H1 (cell line): Measurements from ENCODE around the gene USB1.

ENCODE experiments used
- BRCA1 ChIP-seq: IDR thresholded peaks from 2 replicates; pipeline ENCODE4 v1.6.1; 2012; ENCODE audit warnings: low read depth, low read length, improper control_type of control experiment
- POLR2A ChIP-seq, 2 experiments: IDR thresholded peaks; 1 replicate in 1 of 2; 2 replicates in 1 of 2; pipeline ENCODE4 v1.6.1; 2011; ENCODE audit warnings: low read depth in 2 of 2, low read length in 2 of 2, mild to moderate bottlenecking in 2 of 2; ENCODE audit errors: control extremely low read depth in 1 of 2
- SP1 ChIP-seq: IDR thresholded peaks from 2 replicates; pipeline ENCODE4 v1.6.1; 2011; ENCODE audit warnings: low read depth, low read length
- TF ChIP-seq, protein P1 (sequence below): IDR thresholded peaks from 2 replicates; pipeline ENCODE4 v1.6.1; 2012; ENCODE audit warnings: low read length, inconsistent platforms
- TF ChIP-seq, protein P2 (sequence below), 3 experiments: IDR thresholded peaks; 1 replicate in 2 of 3; 2 replicates in 1 of 3; pipeline versions ENCODE4 v1.5.1 to v1.6.1; 2011; ENCODE audit warnings: low read length in 3 of 3, mild to moderate bottlenecking in 3 of 3, inconsistent platforms in 2 of 3, low read depth in 1 of 3, moderate library complexity in 1 of 3; ENCODE audit not compliant: insufficient read depth in 1 of 3; ENCODE audit errors: control extremely low read depth in 1 of 3
- TF ChIP-seq, protein P3 (sequence below): IDR thresholded peaks from 2 replicates; pipeline ENCODE4 v1.6.1; 2012; ENCODE audit warnings: inconsistent platforms

DNA sequence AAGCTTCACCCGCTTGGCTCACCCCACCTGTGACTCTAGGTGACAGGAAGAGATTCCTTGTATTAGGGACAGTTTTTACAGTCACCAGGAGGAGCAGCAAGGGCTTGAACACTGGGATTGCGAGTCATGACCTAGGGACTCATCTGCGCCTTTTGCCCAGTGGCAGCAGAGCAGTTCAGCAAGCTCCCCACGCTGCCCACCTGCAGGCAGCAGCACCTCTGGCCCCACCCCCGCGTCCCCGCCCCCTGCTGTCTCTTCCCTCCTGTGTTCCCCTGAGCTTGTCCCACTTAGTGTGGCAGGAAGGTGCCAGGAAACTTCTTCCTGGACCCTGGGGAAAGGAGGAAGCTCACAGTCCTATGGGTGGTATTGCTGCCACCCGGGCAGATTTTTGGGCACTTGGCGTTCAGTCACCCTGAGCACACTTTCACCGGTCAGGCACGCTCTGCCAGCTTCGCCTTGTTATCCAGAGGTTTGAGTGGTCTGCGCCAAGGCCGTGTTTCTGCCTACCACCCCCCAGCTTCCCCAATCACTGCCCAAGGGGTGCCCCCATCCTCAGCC, 33.0 kb downstream of the USB1 start:
- TF ChIP-seq POLR2A (IDR thresholded peaks at IDR 0.05; ENCODE audit: control extremely low read depth in 1 of 2, low read depth in 2 of 2, low read length in 2 of 2) (no peak), BRCA1 (no peak), SP1 (no peak)
- TF ChIP-seq, protein P1, sequence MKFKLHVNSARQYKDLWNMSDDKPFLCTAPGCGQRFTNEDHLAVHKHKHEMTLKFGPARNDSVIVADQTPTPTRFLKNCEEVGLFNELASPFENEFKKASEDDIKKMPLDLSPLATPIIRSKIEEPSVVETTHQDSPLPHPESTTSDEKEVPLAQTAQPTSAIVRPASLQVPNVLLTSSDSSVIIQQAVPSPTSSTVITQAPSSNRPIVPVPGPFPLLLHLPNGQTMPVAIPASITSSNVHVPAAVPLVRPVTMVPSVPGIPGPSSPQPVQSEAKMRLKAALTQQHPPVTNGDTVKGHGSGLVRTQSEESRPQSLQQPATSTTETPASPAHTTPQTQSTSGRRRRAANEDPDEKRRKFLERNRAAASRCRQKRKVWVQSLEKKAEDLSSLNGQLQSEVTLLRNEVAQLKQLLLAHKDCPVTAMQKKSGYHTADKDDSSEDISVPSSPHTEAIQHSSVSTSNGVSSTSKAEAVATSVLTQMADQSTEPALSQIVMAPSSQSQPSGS, result no peak
- TF ChIP-seq, protein P2, sequence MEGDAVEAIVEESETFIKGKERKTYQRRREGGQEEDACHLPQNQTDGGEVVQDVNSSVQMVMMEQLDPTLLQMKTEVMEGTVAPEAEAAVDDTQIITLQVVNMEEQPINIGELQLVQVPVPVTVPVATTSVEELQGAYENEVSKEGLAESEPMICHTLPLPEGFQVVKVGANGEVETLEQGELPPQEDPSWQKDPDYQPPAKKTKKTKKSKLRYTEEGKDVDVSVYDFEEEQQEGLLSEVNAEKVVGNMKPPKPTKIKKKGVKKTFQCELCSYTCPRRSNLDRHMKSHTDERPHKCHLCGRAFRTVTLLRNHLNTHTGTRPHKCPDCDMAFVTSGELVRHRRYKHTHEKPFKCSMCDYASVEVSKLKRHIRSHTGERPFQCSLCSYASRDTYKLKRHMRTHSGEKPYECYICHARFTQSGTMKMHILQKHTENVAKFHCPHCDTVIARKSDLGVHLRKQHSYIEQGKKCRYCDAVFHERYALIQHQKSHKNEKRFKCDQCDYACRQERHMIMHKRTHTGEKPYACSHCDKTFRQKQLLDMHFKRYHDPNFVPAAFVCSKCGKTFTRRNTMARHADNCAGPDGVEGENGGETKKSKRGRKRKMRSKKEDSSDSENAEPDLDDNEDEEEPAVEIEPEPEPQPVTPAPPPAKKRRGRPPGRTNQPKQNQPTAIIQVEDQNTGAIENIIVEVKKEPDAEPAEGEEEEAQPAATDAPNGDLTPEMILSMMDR (IDR thresholded peaks at IDR 0.05; ENCODE audit: control extremely low read depth in 1 of 3, insufficient read depth in 1 of 3, low read depth in 1 of 3, low read length in 3 of 3), result no peak
- TF ChIP-seq, protein P3, sequence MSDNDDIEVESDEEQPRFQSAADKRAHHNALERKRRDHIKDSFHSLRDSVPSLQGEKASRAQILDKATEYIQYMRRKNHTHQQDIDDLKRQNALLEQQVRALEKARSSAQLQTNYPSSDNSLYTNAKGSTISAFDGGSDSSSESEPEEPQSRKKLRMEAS, result no peak
